Measurements from ENCODE around the gene CAMTA1. TPM values are rescaled to one million over a fixed set of nuclear protein-coding genes. Genes with fewer than 3 reads are reported as not detected.

The CAMTA1 gene
- polyA plus RNA-seq, 1 of the 3 experiments (the other 2 are of a cell fraction), result 63.1 TPM

GRCh38 chr1:7503691-7504437 lies 718.6 kb downstream of the CAMTA1 start (continued):
- no peak for TF ChIP-seq ZBTB33 (IDR thresholded peaks at IDR 0.05; ENCODE audit: borderline replicate concordance, low read depth)
- TF ChIP-seq FOXJ3 (CRISPR knock-in tag; IDR thresholded peaks at IDR 0.05), result no peak
- TF ChIP-seq RAD21 (IDR thresholded peaks at IDR 0.05; ENCODE audit: low read length), result no peak

- Histone ChIP-seq H3K79me2 (ENCODE audit: insufficient read depth) (no peaks in the 10 kb centered on the region), H3K27me3 (ENCODE audit: insufficient read depth) (no peaks in the 10 kb centered on the region), H3K4me2 (no peak overlapping the region), H4K20me1 (ENCODE audit: insufficient read depth) (no peaks in the 10 kb centered on the region), H3K9me3 (no peaks in the 10 kb centered on the region), H3K4me3 (ENCODE audit: low read depth in 2 of 2, low read length in 1 of 2) (no peak overlapping the region), H3K27ac (ENCODE audit: low read depth in 2 of 2, low read length in 1 of 2) (no peak overlapping the region), H3K9ac (no peak overlapping the region), H3K9me2 (no peaks in the 10 kb centered on the region), H3F3A (replicated peaks; ENCODE audit: insufficient read depth) (no peaks in the 10 kb centered on the region), H3K4me1 (ENCODE audit: control insufficient read depth in 1 of 2, insufficient read depth in 2 of 2, low read depth in 1 of 2, low read length in 1 of 2) (peaks cover 0 to 60% of the 10 kb centered on the region in 2 experiments; a peak in 1 of 4 replicates), H2AFZ (ENCODE audit: low read depth) (no peak overlapping the region), H3K36me3 (replicated peaks in 1 of 2; ENCODE audit: control insufficient read depth in 1 of 2, insufficient read depth in 2 of 2, low read length in 1 of 2) (no peaks in the 10 kb centered on the region)
- ChIA-PET POLR2A (no interaction called here), CTCF (interaction anchor here (0.5 kb wide), 1 partner anchor 526 kb away, joined by 3 read pairs; no protein-coding TSS in a partner anchor)
- WGBS (ENCODE audit: low lambda C conversion rate), result no CpG with 5 or more reads among the region's 2 CpGs
- no peak for TF ChIP-seq RXRA (IDR thresholded peaks at IDR 0.05; ENCODE audit: borderline replicate concordance, low read depth)
- no peak for TF ChIP-seq FOSL2 (IDR thresholded peaks at IDR 0.05; ENCODE audit: borderline replicate concordance, low read depth)
- DNase-seq, result no peak
Observed at GRCh38 chr1:7504438-7504720, 719.1 kb downstream of the CAMTA1 start.

GRCh38 chr1:7505094-7505770 lies 720.0 kb downstream of the CAMTA1 start:
- H3K4me1 ChIP-seq (ENCODE audit: control insufficient read depth in 1 of 2, insufficient read depth in 2 of 2, low read depth in 1 of 2, low read length in 1 of 2), result peaks cover 0 to 65% of the 10 kb centered on the region in 2 experiments; a peak in 1 of 4 replicates
- H2AFZ ChIP-seq (ENCODE audit: low read depth), result no peak overlapping the region
- 85% methylated on average over 6 of the region's 14 CpGs for WGBS (ENCODE audit: low lambda C conversion rate)
- H3K4me2 ChIP-seq, result no peak overlapping the region
- no peak overlapping the region for H3K9ac ChIP-seq
- no peaks in the 10 kb centered on the region for H3K36me3 ChIP-seq (replicated peaks in 1 of 2; ENCODE audit: control insufficient read depth in 1 of 2, insufficient read depth in 2 of 2, low read length in 1 of 2)
- H3F3A ChIP-seq (replicated peaks; ENCODE audit: insufficient read depth), result no peaks in the 10 kb centered on the region
- no peaks in the 10 kb centered on the region for H3K9me3 ChIP-seq
- ChIA-PET CTCF (interaction anchor here (1.2 kb wide), 1 partner anchor 35 kb away, joined by 4 read pairs; no protein-coding TSS in a partner anchor), POLR2A (no interaction called here)
- no peaks in the 10 kb centered on the region for H3K79me2 ChIP-seq (ENCODE audit: insufficient read depth)
- H3K4me3 ChIP-seq (ENCODE audit: low read depth in 2 of 2, low read length in 1 of 2), result no peak overlapping the region
- no peaks in the 10 kb centered on the region for H3K9me2 ChIP-seq
- H3K27me3 ChIP-seq (ENCODE audit: insufficient read depth), result no peaks in the 10 kb centered on the region
- H4K20me1 ChIP-seq (ENCODE audit: insufficient read depth), result no peaks in the 10 kb centered on the region
- H3K27ac ChIP-seq (ENCODE audit: low read depth in 2 of 2, low read length in 1 of 2), result no peak overlapping the region
- DNase-seq, result no peak
- TF ChIP-seq GABPA (IDR thresholded peaks at IDR 0.05; ENCODE audit: low read depth) (no peak), REST (IDR thresholded peaks at IDR 0.05; ENCODE audit: low read depth, low read length) (no peak), YY1 (IDR thresholded peaks at IDR 0.05; ENCODE audit: low read depth) (no peak), MEF2A (IDR thresholded peaks at IDR 0.05; ENCODE audit: borderline replicate concordance, low read depth) (no peak), NFIC (IDR thresholded peaks at IDR 0.05; ENCODE audit: borderline replicate concordance) (no peak), TCF12 (IDR thresholded peaks at IDR 0.05) (no peak), ZBTB33 (IDR thresholded peaks at IDR 0.05; ENCODE audit: borderline replicate concordance, low read depth) (no peak), GATA2 (CRISPR knock-in tag; IDR thresholded peaks at IDR 0.05) (no peak), TEAD4 (IDR thresholded peaks at IDR 0.05; ENCODE audit: borderline replicate concordance, insufficient read depth) (no peak), MXI1 (IDR thresholded peaks at IDR 0.05; ENCODE audit: low read depth, low read length) (no peak)
